ENCODE measurements around the gene ST8SIA6.

The ST8SIA6 gene

GRCh38 chr10:17474595-17475323, 20.4 kb upstream of the ST8SIA6 start:
- Histone ChIP-seq H3K4me1 (ENCODE audit: control insufficient read depth, insufficient read depth, low read length) (no peaks in the 10 kb centered on the region), H3K4me3 (ENCODE audit: low read length) (no peak overlapping the region), H3K36me3 (ENCODE audit: control insufficient read depth, insufficient read depth, low read length) (no peaks in the 10 kb centered on the region), H3K9me3 (ENCODE audit: control insufficient read depth, low read length) (no peaks in the 10 kb centered on the region), H3K27me3 (ENCODE audit: control insufficient read depth, insufficient read depth, low read length) (no peaks in the 10 kb centered on the region), H3K9ac (ENCODE audit: low read length) (no peak overlapping the region)

- Histone ChIP-seq H3K4me3 (ENCODE audit: low read length) (no peak overlapping the region), H3K4me1 (ENCODE audit: control insufficient read depth, insufficient read depth, low read length) (no peaks in the 10 kb centered on the region), H3K36me3 (ENCODE audit: control insufficient read depth, insufficient read depth, low read length) (no peaks in the 10 kb centered on the region), H3K27me3 (ENCODE audit: control insufficient read depth, insufficient read depth, low read length) (no peaks in the 10 kb centered on the region), H3K9me3 (ENCODE audit: control insufficient read depth, low read length) (no peaks in the 10 kb centered on the region), H3K9ac (ENCODE audit: low read length) (no peak overlapping the region)
Observed at GRCh38 chr10:17473228-17473950, 19.0 kb upstream of the ST8SIA6 start.

GRCh38 chr10:17472481-17473227, 18.3 kb upstream of the ST8SIA6 start:
- Histone ChIP-seq H3K9me3 (ENCODE audit: control insufficient read depth, low read length) (no peaks in the 10 kb centered on the region), H3K9ac (ENCODE audit: low read length) (no peak overlapping the region), H3K27me3 (ENCODE audit: control insufficient read depth, insufficient read depth, low read length) (no peaks in the 10 kb centered on the region), H3K36me3 (ENCODE audit: control insufficient read depth, insufficient read depth, low read length) (no peaks in the 10 kb centered on the region), H3K4me3 (ENCODE audit: low read length) (no peak overlapping the region), H3K4me1 (ENCODE audit: control insufficient read depth, insufficient read depth, low read length) (no peaks in the 10 kb centered on the region)

- no peak overlapping the region for H3K9ac ChIP-seq (ENCODE audit: low read length)
- no peaks in the 10 kb centered on the region for H3K27me3 ChIP-seq (ENCODE audit: control insufficient read depth, insufficient read depth, low read length)
- no peak overlapping the region for H3K4me3 ChIP-seq (ENCODE audit: low read length)
- no peaks in the 10 kb centered on the region for H3K36me3 ChIP-seq (ENCODE audit: control insufficient read depth, insufficient read depth, low read length)
- H3K4me1 ChIP-seq (ENCODE audit: control insufficient read depth, insufficient read depth, low read length), result no peaks in the 10 kb centered on the region
- H3K9me3 ChIP-seq (ENCODE audit: control insufficient read depth, low read length), result no peaks in the 10 kb centered on the region
Observed at GRCh38 chr10:17470246-17470645, 15.9 kb upstream of the ST8SIA6 start.

- H3K9me3 ChIP-seq (ENCODE audit: control insufficient read depth, low read length), result no peaks in the 10 kb centered on the region
- H3K9ac ChIP-seq (ENCODE audit: low read length), result no peak overlapping the region
- no peaks in the 10 kb centered on the region for H3K27me3 ChIP-seq (ENCODE audit: control insufficient read depth, insufficient read depth, low read length)
- no peaks in the 10 kb centered on the region for H3K4me1 ChIP-seq (ENCODE audit: control insufficient read depth, insufficient read depth, low read length)
- H3K4me3 ChIP-seq (ENCODE audit: low read length), result no peak overlapping the region
- no peaks in the 10 kb centered on the region for H3K36me3 ChIP-seq (ENCODE audit: control insufficient read depth, insufficient read depth, low read length)
Observed at GRCh38 chr10:17465328-17466125, 11.1 kb upstream of the ST8SIA6 start.

- Histone ChIP-seq H3K9me3 (ENCODE audit: control insufficient read depth, low read length) (no peaks in the 10 kb centered on the region), H3K9ac (ENCODE audit: low read length) (no peak overlapping the region), H3K36me3 (ENCODE audit: control insufficient read depth, insufficient read depth, low read length) (no peaks in the 10 kb centered on the region), H3K4me3 (ENCODE audit: low read length) (no peak overlapping the region), H3K27me3 (ENCODE audit: control insufficient read depth, insufficient read depth, low read length) (no peaks in the 10 kb centered on the region), H3K4me1 (ENCODE audit: control insufficient read depth, insufficient read depth, low read length) (no peaks in the 10 kb centered on the region)
Observed at GRCh38 chr10:17464545-17464944, 10.2 kb upstream of the ST8SIA6 start.

GRCh38 chr10:17460756-17461155, 6.4 kb upstream of the ST8SIA6 start:
- Histone ChIP-seq H3K27me3 (ENCODE audit: control insufficient read depth, insufficient read depth, low read length) (no peaks in the 10 kb centered on the region), H3K9ac (ENCODE audit: low read length) (no peak overlapping the region), H3K9me3 (ENCODE audit: control insufficient read depth, low read length) (no peaks in the 10 kb centered on the region), H3K4me3 (ENCODE audit: low read length) (no peak overlapping the region), H3K4me1 (ENCODE audit: control insufficient read depth, insufficient read depth, low read length) (no peaks in the 10 kb centered on the region), H3K36me3 (ENCODE audit: control insufficient read depth, insufficient read depth, low read length) (no peaks in the 10 kb centered on the region)

GRCh38 chr10:17457083-17457482, 2.7 kb upstream of the ST8SIA6 start:
- Histone ChIP-seq H3K36me3 (ENCODE audit: control insufficient read depth, insufficient read depth, low read length) (no peaks in the 10 kb centered on the region), H3K9ac (ENCODE audit: low read length) (no peak overlapping the region), H3K4me3 (ENCODE audit: low read length) (no peak overlapping the region), H3K9me3 (ENCODE audit: control insufficient read depth, low read length) (peaks cover 4% of the 10 kb centered on the region), H3K27me3 (ENCODE audit: control insufficient read depth, insufficient read depth, low read length) (peaks cover 28% of the 10 kb centered on the region), H3K4me1 (ENCODE audit: control insufficient read depth, insufficient read depth, low read length) (no peaks in the 10 kb centered on the region)

GRCh38 chr10:17456032-17456548, 1.7 kb upstream of the ST8SIA6 start:
- peaks cover 4% of the 10 kb centered on the region for H3K9me3 ChIP-seq (ENCODE audit: control insufficient read depth, low read length)
- no peak overlapping the region for H3K4me3 ChIP-seq (ENCODE audit: low read length)
- H3K27me3 ChIP-seq (ENCODE audit: control insufficient read depth, insufficient read depth, low read length), result peaks cover 37% of the 10 kb centered on the region
- no peaks in the 10 kb centered on the region for H3K36me3 ChIP-seq (ENCODE audit: control insufficient read depth, insufficient read depth, low read length)
- H3K9ac ChIP-seq (ENCODE audit: low read length), result no peak overlapping the region
- H3K4me1 ChIP-seq (ENCODE audit: control insufficient read depth, insufficient read depth, low read length), result no peaks in the 10 kb centered on the region

- Histone ChIP-seq H3K36me3 (ENCODE audit: control insufficient read depth, insufficient read depth, low read length) (no peaks in the 10 kb centered on the region), H3K4me3 (ENCODE audit: low read length) (no peak overlapping the region), H3K27me3 (ENCODE audit: control insufficient read depth, insufficient read depth, low read length) (peaks cover 40% of the 10 kb centered on the region), H3K4me1 (ENCODE audit: control insufficient read depth, insufficient read depth, low read length) (no peaks in the 10 kb centered on the region), H3K9ac (ENCODE audit: low read length) (no peak overlapping the region), H3K9me3 (ENCODE audit: control insufficient read depth, low read length) (peaks cover 4% of the 10 kb centered on the region)
Observed at GRCh38 chr10:17455015-17455520, 673 bp upstream of the ST8SIA6 start.

GRCh38 chr10:17453373-17454091, 863 bp downstream of the ST8SIA6 start:
- Histone ChIP-seq H3K36me3 (ENCODE audit: control insufficient read depth, insufficient read depth, low read length) (no peaks in the 10 kb centered on the region), H3K9ac (ENCODE audit: low read length) (no peak overlapping the region), H3K4me1 (ENCODE audit: control insufficient read depth, insufficient read depth, low read length) (no peaks in the 10 kb centered on the region), H3K27me3 (ENCODE audit: control insufficient read depth, insufficient read depth, low read length) (peaks cover 40% of the 10 kb centered on the region), H3K9me3 (ENCODE audit: control insufficient read depth, low read length) (peaks cover 7% of the 10 kb centered on the region), H3K4me3 (ENCODE audit: low read length) (no peak overlapping the region)

All from mucosa of stomach (tissue), 1 donor.